ENCODE measurements around the gene NES. TPM values are rescaled to one million over a fixed set of nuclear protein-coding genes. Genes with fewer than 3 reads are reported as not detected.

NES gene
- polyA plus RNA-seq, 2 of the 4 experiments (the other 2 are of a cell fraction) = 0.57 to 2.1 TPM

- H3K4me1 ChIP-seq = peaks cover 59% of the 10 kb centered on the region
- POLR2A ChIA-PET = no interaction called here
- peak overlapping the region; percentile 37 for H3K4me3 ChIP-seq
These were observed 17.6 kb downstream of the NES start for GRCh38 chr1:156659661-156659987.

DNA sequence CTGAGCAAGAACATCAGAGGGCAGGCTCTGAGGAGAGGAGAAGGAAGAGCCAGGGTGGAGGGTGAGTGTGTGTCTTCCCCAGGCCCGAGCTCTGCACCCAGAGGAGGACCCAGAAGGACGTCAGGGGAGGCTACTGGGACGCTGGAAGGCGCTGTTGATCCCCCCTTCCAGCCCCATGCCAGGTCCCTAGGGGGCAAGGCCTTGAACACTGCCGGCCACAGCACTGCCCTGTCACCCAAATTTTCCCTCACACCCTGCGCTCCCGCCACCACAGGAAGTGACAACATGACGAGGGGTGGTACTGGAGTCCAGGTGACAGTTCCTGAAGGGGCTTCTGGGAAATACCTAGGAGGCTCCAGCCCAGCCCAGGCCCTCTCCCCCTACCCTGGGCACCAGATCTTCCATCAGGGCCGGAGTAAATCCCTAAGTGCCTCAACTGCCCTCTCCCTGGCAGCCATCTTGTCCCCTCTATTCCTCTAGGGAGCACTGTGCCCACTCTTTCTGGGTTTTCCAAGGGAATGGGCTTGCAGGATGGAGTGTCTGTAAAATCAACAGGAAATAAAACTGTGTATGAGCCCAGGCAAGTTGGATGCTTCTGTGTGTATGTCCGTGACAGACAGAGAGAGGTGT, 18.1 kb downstream of the NES start:
- H3K4me1 ChIP-seq = peaks cover 54% of the 10 kb centered on the region
- H3K9me3 ChIP-seq = no peaks in the 10 kb centered on the region
- CTCF ChIA-PET = interaction anchor here (0.6 to 15.2 kb wide), 33 partner anchors 9 to 281 kb away, joined by 3 to 402 read pairs (median 4); partner anchors contain the start of genes BCAN, CRABP2, HAPLN2 and NES
- ATAC-seq (no peak), DNase-seq (ENCODE audit: low read depth in 1 of 2, low spot score in 1 of 2) (no peak), FAIRE-seq (no peak)
- H3K27ac ChIP-seq = peak overlapping the region; percentile 97; a peak in 5 of 6 replicates
- 89% methylated on average over 10 of the region's 10 CpGs for WGBS (ENCODE audit: missing lambda C conversion rate)
- H3K4me3 ChIP-seq = peak overlapping the region; percentile 37; the same call in 2 of the 3 replicates
- peak overlapping the region; percentile 100 for H3K4me2 ChIP-seq
- TF ChIP-seq SREBF2 (IDR thresholded peaks at IDR 0.05) = no peak
- TF ChIP-seq MAFK (IDR thresholded peaks at IDR 0.05; ENCODE audit: partially characterized antibody) = no peak
- TF ChIP-seq FOSB (CRISPR knock-in tag; IDR thresholded peaks at IDR 0.05) = no peak
- TF ChIP-seq ZFP36 (IDR thresholded peaks at IDR 0.05; ENCODE audit: borderline replicate concordance, partially characterized antibody) = no peak
- no peak for TF ChIP-seq RARB (CRISPR knock-in tag; IDR thresholded peaks at IDR 0.05)
- TF ChIP-seq, protein P1, sequence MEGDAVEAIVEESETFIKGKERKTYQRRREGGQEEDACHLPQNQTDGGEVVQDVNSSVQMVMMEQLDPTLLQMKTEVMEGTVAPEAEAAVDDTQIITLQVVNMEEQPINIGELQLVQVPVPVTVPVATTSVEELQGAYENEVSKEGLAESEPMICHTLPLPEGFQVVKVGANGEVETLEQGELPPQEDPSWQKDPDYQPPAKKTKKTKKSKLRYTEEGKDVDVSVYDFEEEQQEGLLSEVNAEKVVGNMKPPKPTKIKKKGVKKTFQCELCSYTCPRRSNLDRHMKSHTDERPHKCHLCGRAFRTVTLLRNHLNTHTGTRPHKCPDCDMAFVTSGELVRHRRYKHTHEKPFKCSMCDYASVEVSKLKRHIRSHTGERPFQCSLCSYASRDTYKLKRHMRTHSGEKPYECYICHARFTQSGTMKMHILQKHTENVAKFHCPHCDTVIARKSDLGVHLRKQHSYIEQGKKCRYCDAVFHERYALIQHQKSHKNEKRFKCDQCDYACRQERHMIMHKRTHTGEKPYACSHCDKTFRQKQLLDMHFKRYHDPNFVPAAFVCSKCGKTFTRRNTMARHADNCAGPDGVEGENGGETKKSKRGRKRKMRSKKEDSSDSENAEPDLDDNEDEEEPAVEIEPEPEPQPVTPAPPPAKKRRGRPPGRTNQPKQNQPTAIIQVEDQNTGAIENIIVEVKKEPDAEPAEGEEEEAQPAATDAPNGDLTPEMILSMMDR (IDR thresholded peaks at IDR 0.05) = no peak
- no peak for TF ChIP-seq ZC3H11A (IDR thresholded peaks at IDR 0.05)
- TF ChIP-seq MAX (IDR thresholded peaks at IDR 0.05) = no peak
- no peak for TF ChIP-seq EP300 (IDR thresholded peaks at IDR 0.05)
- POLR2A ChIA-PET = no interaction called here

More at GRCh38 chr1:156659661-156659987, 17.6 kb downstream of the NES start:
- CTCF ChIA-PET = interaction anchor here (0.6 to 15.2 kb wide), 29 partner anchors 10 to 268 kb away, joined by 3 to 402 read pairs (median 4); partner anchors contain the start of genes BCAN, CRABP2, HAPLN2 and LRRC71
- Histone ChIP-seq H3K9me3 (no peaks in the 10 kb centered on the region), H3K27ac (peak overlapping the region; percentile 97), H3K4me2 (peak overlapping the region; percentile 100)
- WGBS (ENCODE audit: missing lambda C conversion rate) = 32% methylated on average over 6 of the region's 6 CpGs
- FAIRE-seq (no peak), DNase-seq (ENCODE audit: low read depth in 1 of 2, low spot score in 1 of 2) (no peak), ATAC-seq (no peak)
- no peak for TF ChIP-seq JUNB (IDR thresholded peaks at IDR 0.05)

GRCh38 chr1:156658496-156658895, 18.7 kb downstream of the NES start:
- H3K9me3 ChIP-seq = no peaks in the 10 kb centered on the region
- H3K4me1 ChIP-seq = peaks cover 48% of the 10 kb centered on the region
- no peak overlapping the region for H3K27ac ChIP-seq
- 87% methylated on average over 8 of the region's 14 CpGs for WGBS (ENCODE audit: missing lambda C conversion rate)
- POLR2A ChIA-PET = no interaction called here
- no peak overlapping the region; the same call in 2 of the 3 replicates for H3K4me2 ChIP-seq
- TF ChIP-seq SMC3 (IDR thresholded peaks at IDR 0.05) = no peak
- TF ChIP-seq MAFK (IDR thresholded peaks at IDR 0.05; ENCODE audit: partially characterized antibody) = no peak
- TF ChIP-seq RARB (CRISPR knock-in tag; IDR thresholded peaks at IDR 0.05) = no peak
- TF ChIP-seq CBX2 (IDR thresholded peaks at IDR 0.05; ENCODE audit: borderline replicate concordance, low read depth) = no peak
- no peak for TF ChIP-seq ZC3H11A (IDR thresholded peaks at IDR 0.05)
- TF ChIP-seq ATOH8 (CRISPR knock-in tag; IDR thresholded peaks at IDR 0.05; ENCODE audit: low read depth) = no peak
- TF ChIP-seq NPAS2 (CRISPR knock-in tag; IDR thresholded peaks at IDR 0.05; ENCODE audit: borderline replicate concordance) = no peak
- TF ChIP-seq CHD2 (IDR thresholded peaks at IDR 0.05; ENCODE audit: low read length, partially characterized antibody) = no peak
- TF ChIP-seq HEYL (CRISPR knock-in tag; IDR thresholded peaks at IDR 0.05) = no peak
- no peak for DNase-seq (ENCODE audit: low read depth in 1 of 2, low spot score in 1 of 2)
- ATAC-seq = no peak
- FAIRE-seq = no peak
- CTCF ChIA-PET = interaction anchor here (0.9 to 15.2 kb wide), 22 partner anchors 9 to 281 kb away, joined by 3 to 402 read pairs (median 4); partner anchors contain the start of genes BCAN, HAPLN2 and NES
- H3K4me3 ChIP-seq = no peak overlapping the region

Measured in A549 (cell line).